GM18873 (cell line): ENCODE measurements around the gene WFDC8.
"Not testable (repeated sequence)": the region's sequence is repeated elsewhere in the genome, so short reads cannot be mapped to it uniquely, and the experiment has no call there.

Experiments
- ATAC-seq: cut with Tn5 transposase; IDR thresholded peaks from one replicate; pipeline ENCODE4 v1.9.1; 2021; ENCODE audit warnings: mild to moderate bottlenecking, moderate library complexity, moderate number of reproducible peaks; ENCODE audit not compliant: unreplicated experiment, low FRiP score

The WFDC8 gene

GRCh38 chr20:45579184-45579583 is at the start of gene WFDC8:
WFDC8 (minus strand) TSS chr20:45579284; CDS start chr20:45579247, 37 bp downstream.
- no peak for ATAC-seq

- no peak for ATAC-seq
Measured at GRCh38 chr20:45626540-45626939, 47.5 kb upstream of the WFDC8 start.

GRCh38 chr20:45621593-45621992 is 42.5 kb upstream of the WFDC8 start:
- ATAC-seq: no peak

GRCh38 chr20:45617591-45617990 is 38.5 kb upstream of the WFDC8 start:
- no peak for ATAC-seq

GRCh38 chr20:45612314-45612713 is 33.2 kb upstream of the WFDC8 start:
- no peak for ATAC-seq

- no peak for ATAC-seq
Measured at GRCh38 chr20:45611054-45611453, 32.0 kb upstream of the WFDC8 start.

- ATAC-seq: no peak
Measured at GRCh38 chr20:45607810-45608209, 28.7 kb upstream of the WFDC8 start.

- ATAC-seq: no peak
Measured at GRCh38 chr20:45595235-45595634, 16.2 kb upstream of the WFDC8 start.

- ATAC-seq: no peak
Measured at GRCh38 chr20:45593498-45593897, 14.4 kb upstream of the WFDC8 start.

- no peak for ATAC-seq
Measured at GRCh38 chr20:45592574-45593189, 13.6 kb upstream of the WFDC8 start.

GRCh38 chr20:45589725-45590124 is 10.6 kb upstream of the WFDC8 start:
- no peak for ATAC-seq

- ATAC-seq: no peak
Measured at GRCh38 chr20:45588800-45589199, 9.7 kb upstream of the WFDC8 start.

GRCh38 chr20:45585986-45586385 is 6.9 kb upstream of the WFDC8 start:
- ATAC-seq: not testable (repeated sequence)

- ATAC-seq: not testable (repeated sequence)
Measured at GRCh38 chr20:45584294-45584693, 5.2 kb upstream of the WFDC8 start.

GRCh38 chr20:45583502-45583901 is 4.4 kb upstream of the WFDC8 start:
- no peak for ATAC-seq

- ATAC-seq: no peak
Measured at GRCh38 chr20:45581702-45582101, 2.6 kb upstream of the WFDC8 start.

GRCh38 chr20:45578231-45578630 is 853 bp downstream of the WFDC8 start:
- ATAC-seq: no peak

GRCh38 chr20:45576995-45577394 is 2.1 kb downstream of the WFDC8 start:
- no peak for ATAC-seq

GRCh38 chr20:45575931-45576330 is 3.2 kb downstream of the WFDC8 start:
- no peak for ATAC-seq

- ATAC-seq: not testable (repeated sequence)
Measured at GRCh38 chr20:45569650-45570049, 9.4 kb downstream of the WFDC8 start.

GRCh38 chr20:45564760-45565276 is 14.3 kb downstream of the WFDC8 start:
- no peak for ATAC-seq

GRCh38 chr20:45555198-45555597 is 23.9 kb downstream of the WFDC8 start:
- ATAC-seq: no peak

GRCh38 chr20:45552456-45552855 is 26.6 kb downstream of the WFDC8 start:
- no peak for ATAC-seq
